ENCODE data around the gene HSPG2. TPM values are rescaled to one million over a fixed set of nuclear protein-coding genes. Genes with fewer than 3 reads are reported as not detected.

The HSPG2 gene
- total RNA-seq, 2 experiments from 2014 or later = 1.6 to 4.7 TPM

- Histone ChIP-seq H4K20me1 (ENCODE audit: insufficient read depth, low read length) (no peaks in the 10 kb centered on the region), H3K4me2 (ENCODE audit: low read length) (no peak overlapping the region), H3K27ac (ENCODE audit: low read depth, low read length, poor library complexity, severe bottlenecking) (no peak overlapping the region), H3K36me3 (ENCODE audit: insufficient read depth, low read length) (no peaks in the 10 kb centered on the region), H3K9me2 (ENCODE audit: insufficient read depth, low read length) (no peaks in the 10 kb centered on the region), H3K9me3 (ENCODE audit: low read length) (no peaks in the 10 kb centered on the region), H3K4me3 (ENCODE audit: low read depth, low read length, poor library complexity, severe bottlenecking) (no peak overlapping the region), H3K4me1 (ENCODE audit: insufficient read depth, low read length, poor library complexity, severe bottlenecking) (no peaks in the 10 kb centered on the region), H2AFZ (ENCODE audit: low read length) (no peak overlapping the region), H3K79me2 (ENCODE audit: insufficient read depth, low read depth, low read length) (no peaks in the 10 kb centered on the region)
- ChIA-PET CTCF (ENCODE audit: unreplicated experiment) (no interaction called here), POLR2A (no interaction called here)
- BruUV-seq (replicated peaks) = no TSS peak
- TF ChIP-seq CTCF (conservative IDR thresholded peaks at IDR 0.05; ENCODE audit: low read length) (no peak), EZH2phosphoT487 (IDR thresholded peaks at IDR 0.05; ENCODE audit: borderline replicate concordance, low read depth, low read length) (no peak)
- intact Hi-C loops (cut with micrococcal nuclease; ENCODE audit: unreplicated experiment) = no loop called here
- no peak for DNase-seq (ENCODE audit: low spot score)
Observed at GRCh38 chr1:21927533-21928237, 9.4 kb downstream of the HSPG2 start.

GRCh38 chr1:21926814-21927532 is 10.1 kb downstream of the HSPG2 start:
- no peak overlapping the region for H3K4me2 ChIP-seq (ENCODE audit: low read length)
- H3K27ac ChIP-seq (ENCODE audit: low read depth, low read length, poor library complexity, severe bottlenecking) = no peak overlapping the region
- DNase-seq (ENCODE audit: low spot score) = no peak
- H3K9me2 ChIP-seq (ENCODE audit: insufficient read depth, low read length) = no peaks in the 10 kb centered on the region
- ChIA-PET CTCF (ENCODE audit: unreplicated experiment) (no interaction called here), POLR2A (no interaction called here)
- H3K36me3 ChIP-seq (ENCODE audit: insufficient read depth, low read length) = no peaks in the 10 kb centered on the region
- H4K20me1 ChIP-seq (ENCODE audit: insufficient read depth, low read length) = no peaks in the 10 kb centered on the region
- BruUV-seq (replicated peaks) = no TSS peak
- TF ChIP-seq CTCF (conservative IDR thresholded peaks at IDR 0.05; ENCODE audit: low read length) (no peak), EZH2phosphoT487 (IDR thresholded peaks at IDR 0.05; ENCODE audit: borderline replicate concordance, low read depth, low read length) (no peak)
- intact Hi-C loops (cut with micrococcal nuclease; ENCODE audit: unreplicated experiment) = no loop called here
- H2AFZ ChIP-seq (ENCODE audit: low read length) = no peak overlapping the region
- no peaks in the 10 kb centered on the region for H3K9me3 ChIP-seq (ENCODE audit: low read length)
- no peaks in the 10 kb centered on the region for H3K4me1 ChIP-seq (ENCODE audit: insufficient read depth, low read length, poor library complexity, severe bottlenecking)
- H3K79me2 ChIP-seq (ENCODE audit: insufficient read depth, low read depth, low read length) = no peaks in the 10 kb centered on the region
- H3K4me3 ChIP-seq (ENCODE audit: low read depth, low read length, poor library complexity, severe bottlenecking) = no peak overlapping the region

GRCh38 chr1:21926065-21926464 is 11.0 kb downstream of the HSPG2 start:
- intact Hi-C loops (cut with micrococcal nuclease; ENCODE audit: unreplicated experiment) = no loop called here
- H3K27ac ChIP-seq (ENCODE audit: low read depth, low read length, poor library complexity, severe bottlenecking) = no peak overlapping the region
- CTCF ChIA-PET (ENCODE audit: unreplicated experiment) = no interaction called here
- no peaks in the 10 kb centered on the region for H3K36me3 ChIP-seq (ENCODE audit: insufficient read depth, low read length)
- no peak for DNase-seq (ENCODE audit: low spot score)
- no peaks in the 10 kb centered on the region for H3K9me3 ChIP-seq (ENCODE audit: low read length)
- POLR2A ChIA-PET = no interaction called here
- H3K4me2 ChIP-seq (ENCODE audit: low read length) = no peak overlapping the region
- no peak overlapping the region for H2AFZ ChIP-seq (ENCODE audit: low read length)
- H4K20me1 ChIP-seq (ENCODE audit: insufficient read depth, low read length) = no peaks in the 10 kb centered on the region
- TF ChIP-seq EZH2phosphoT487 (IDR thresholded peaks at IDR 0.05; ENCODE audit: borderline replicate concordance, low read depth, low read length) = no peak
- TF ChIP-seq CTCF (conservative IDR thresholded peaks at IDR 0.05; ENCODE audit: low read length) = no peak
- H3K9me2 ChIP-seq (ENCODE audit: insufficient read depth, low read length) = no peaks in the 10 kb centered on the region
- no TSS peak for BruUV-seq (replicated peaks)
- H3K4me3 ChIP-seq (ENCODE audit: low read depth, low read length, poor library complexity, severe bottlenecking) = no peak overlapping the region
- H3K4me1 ChIP-seq (ENCODE audit: insufficient read depth, low read length, poor library complexity, severe bottlenecking) = no peaks in the 10 kb centered on the region
- no peaks in the 10 kb centered on the region for H3K79me2 ChIP-seq (ENCODE audit: insufficient read depth, low read depth, low read length)
